WI38 (cell line): Measurements from ENCODE around the gene CD68.
"Not testable (repeated sequence)": the region's sequence is repeated elsewhere in the genome, so short reads cannot be mapped to it uniquely, and the experiment has no call there.

Source experiments
- H3K4me3 ChIP-seq: 2 replicates; pipeline ENCODE4 v1.5.1; 2011; ENCODE audit warnings: low read depth, mild to moderate bottlenecking, control low read depth, low read length
- TF ChIP-seq, protein P1 (sequence below): IDR thresholded peaks from 2 replicates; pipeline ENCODE4 v1.5.1; 2012; ENCODE audit warnings: low read depth, mild to moderate bottlenecking, control low read depth, low read length

CD68 gene

GRCh38 chr17:7590743-7591142 is 11.3 kb downstream of the CD68 start:
- TF ChIP-seq, protein P1, sequence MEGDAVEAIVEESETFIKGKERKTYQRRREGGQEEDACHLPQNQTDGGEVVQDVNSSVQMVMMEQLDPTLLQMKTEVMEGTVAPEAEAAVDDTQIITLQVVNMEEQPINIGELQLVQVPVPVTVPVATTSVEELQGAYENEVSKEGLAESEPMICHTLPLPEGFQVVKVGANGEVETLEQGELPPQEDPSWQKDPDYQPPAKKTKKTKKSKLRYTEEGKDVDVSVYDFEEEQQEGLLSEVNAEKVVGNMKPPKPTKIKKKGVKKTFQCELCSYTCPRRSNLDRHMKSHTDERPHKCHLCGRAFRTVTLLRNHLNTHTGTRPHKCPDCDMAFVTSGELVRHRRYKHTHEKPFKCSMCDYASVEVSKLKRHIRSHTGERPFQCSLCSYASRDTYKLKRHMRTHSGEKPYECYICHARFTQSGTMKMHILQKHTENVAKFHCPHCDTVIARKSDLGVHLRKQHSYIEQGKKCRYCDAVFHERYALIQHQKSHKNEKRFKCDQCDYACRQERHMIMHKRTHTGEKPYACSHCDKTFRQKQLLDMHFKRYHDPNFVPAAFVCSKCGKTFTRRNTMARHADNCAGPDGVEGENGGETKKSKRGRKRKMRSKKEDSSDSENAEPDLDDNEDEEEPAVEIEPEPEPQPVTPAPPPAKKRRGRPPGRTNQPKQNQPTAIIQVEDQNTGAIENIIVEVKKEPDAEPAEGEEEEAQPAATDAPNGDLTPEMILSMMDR, result no peak
- H3K4me3 ChIP-seq, result no peak overlapping the region

- H3K4me3 ChIP-seq, result no peak overlapping the region
- TF ChIP-seq, protein P1, result no peak
Measured at GRCh38 chr17:7591596-7591995, 12.2 kb downstream of the CD68 start.

DNA sequence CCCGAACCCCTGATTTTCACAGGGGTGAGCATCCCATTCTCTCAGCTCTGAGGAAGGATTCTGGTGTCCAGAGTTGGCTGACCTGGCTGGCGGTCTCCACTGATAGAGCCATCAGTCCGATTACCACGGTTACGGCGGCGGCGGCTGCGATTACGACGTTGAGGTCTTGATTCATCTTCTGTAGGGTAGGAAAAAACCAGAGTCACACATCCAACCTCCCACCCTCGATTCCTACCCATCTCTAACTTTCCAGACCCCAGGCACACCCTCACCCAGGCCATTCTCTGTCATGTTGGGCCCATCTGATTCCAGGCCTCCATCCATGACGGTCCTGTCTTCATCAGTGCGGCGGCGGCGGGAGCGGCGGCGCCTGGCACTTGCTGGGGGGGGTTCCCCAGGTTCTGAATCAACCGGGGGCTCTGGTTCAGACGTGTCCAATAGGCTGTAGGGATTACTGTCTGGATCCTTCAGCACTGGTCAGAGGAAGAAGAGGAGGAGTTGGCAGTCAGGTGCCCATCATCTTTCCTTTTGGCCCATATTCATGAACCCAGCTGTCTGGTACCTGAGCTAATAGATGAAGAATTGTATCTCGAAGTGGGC is 13.1 kb downstream of the CD68 start:
- H3K4me3 ChIP-seq, result no peak overlapping the region
- TF ChIP-seq, protein P1, result no peak

- H3K4me3 ChIP-seq, result no peak overlapping the region
- TF ChIP-seq, protein P1, result no peak
Measured at GRCh38 chr17:7593296-7593695, 13.9 kb downstream of the CD68 start.

- H3K4me3 ChIP-seq, result not testable (repeated sequence)
Measured at GRCh38 chr17:7597561-7597960, 18.1 kb downstream of the CD68 start.

DNA sequence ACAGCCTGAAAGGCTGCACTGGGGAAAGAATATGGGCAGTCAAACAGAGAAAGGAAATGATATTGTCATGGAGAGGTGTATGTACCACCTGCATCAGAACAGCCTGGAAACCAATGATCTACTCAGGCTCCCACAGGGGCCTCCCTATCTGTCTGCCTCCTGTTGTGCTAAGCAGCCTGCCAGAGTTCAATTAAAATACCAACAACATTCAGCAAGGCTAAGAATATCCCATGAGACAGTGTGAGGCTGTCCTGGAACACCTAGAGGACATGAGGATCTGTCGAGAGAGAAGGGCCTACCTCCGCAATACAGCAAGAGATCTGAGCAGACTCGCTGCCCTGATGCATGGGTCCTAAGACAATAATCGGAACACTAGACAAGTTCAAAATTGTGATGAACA is 26.8 kb downstream of the CD68 start:
- H3K4me3 ChIP-seq, result no peak overlapping the region
- TF ChIP-seq, protein P1, result no peak

DNA sequence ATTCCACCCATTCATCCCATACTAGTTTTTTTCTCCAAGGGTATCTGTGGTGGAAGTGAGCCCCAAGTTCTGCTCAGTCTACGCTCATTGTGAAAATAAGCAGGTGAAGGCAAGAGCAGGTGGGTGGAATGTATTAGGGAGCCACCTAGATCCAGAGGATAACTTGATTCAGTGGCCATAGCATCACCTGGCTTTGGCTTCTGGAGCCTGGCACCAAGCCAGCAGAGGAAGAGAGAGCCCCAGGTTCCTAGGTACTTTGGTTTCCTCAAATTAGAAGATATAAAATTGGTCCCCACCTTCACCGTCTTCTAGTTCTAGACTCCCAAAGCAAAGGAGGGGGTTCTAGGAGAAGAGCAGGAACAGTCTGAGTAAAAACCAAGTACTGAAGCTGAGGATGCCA is 31.2 kb downstream of the CD68 start:
- no peak overlapping the region for H3K4me3 ChIP-seq
- TF ChIP-seq, protein P1, result no peak

- TF ChIP-seq, protein P1, result no peak
- H3K4me3 ChIP-seq, result no peak overlapping the region
Measured at GRCh38 chr17:7611635-7612293, 32.3 kb downstream of the CD68 start.
